Measurements from ENCODE around the gene MICU1.

- TF ChIP-seq TFDP1 (CRISPR knock-in tag; IDR thresholded peaks at IDR 0.05; ENCODE audit: borderline replicate concordance) (no peak), KAT7 (CRISPR knock-in tag; IDR thresholded peaks at IDR 0.05; ENCODE audit: borderline replicate concordance) (no peak), REPIN1 (CRISPR knock-in tag; IDR thresholded peaks at IDR 0.05; ENCODE audit: borderline replicate concordance, low read depth) (no peak), HNRNPLL (IDR thresholded peaks at IDR 0.05; ENCODE audit: low read depth, low read length, poor library complexity, severe bottlenecking) (no peak), CENPX (CRISPR knock-in tag; IDR thresholded peaks at IDR 0.05) (no peak), GPN1 (CRISPR knock-in tag; IDR thresholded peaks at IDR 0.05; ENCODE audit: borderline replicate concordance) (no peak)
- TF ChIP-seq, protein P1, sequence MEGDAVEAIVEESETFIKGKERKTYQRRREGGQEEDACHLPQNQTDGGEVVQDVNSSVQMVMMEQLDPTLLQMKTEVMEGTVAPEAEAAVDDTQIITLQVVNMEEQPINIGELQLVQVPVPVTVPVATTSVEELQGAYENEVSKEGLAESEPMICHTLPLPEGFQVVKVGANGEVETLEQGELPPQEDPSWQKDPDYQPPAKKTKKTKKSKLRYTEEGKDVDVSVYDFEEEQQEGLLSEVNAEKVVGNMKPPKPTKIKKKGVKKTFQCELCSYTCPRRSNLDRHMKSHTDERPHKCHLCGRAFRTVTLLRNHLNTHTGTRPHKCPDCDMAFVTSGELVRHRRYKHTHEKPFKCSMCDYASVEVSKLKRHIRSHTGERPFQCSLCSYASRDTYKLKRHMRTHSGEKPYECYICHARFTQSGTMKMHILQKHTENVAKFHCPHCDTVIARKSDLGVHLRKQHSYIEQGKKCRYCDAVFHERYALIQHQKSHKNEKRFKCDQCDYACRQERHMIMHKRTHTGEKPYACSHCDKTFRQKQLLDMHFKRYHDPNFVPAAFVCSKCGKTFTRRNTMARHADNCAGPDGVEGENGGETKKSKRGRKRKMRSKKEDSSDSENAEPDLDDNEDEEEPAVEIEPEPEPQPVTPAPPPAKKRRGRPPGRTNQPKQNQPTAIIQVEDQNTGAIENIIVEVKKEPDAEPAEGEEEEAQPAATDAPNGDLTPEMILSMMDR (CRISPR knock-in tag; IDR thresholded peaks at IDR 0.05): no peak
- TF ChIP-seq, protein P2, sequence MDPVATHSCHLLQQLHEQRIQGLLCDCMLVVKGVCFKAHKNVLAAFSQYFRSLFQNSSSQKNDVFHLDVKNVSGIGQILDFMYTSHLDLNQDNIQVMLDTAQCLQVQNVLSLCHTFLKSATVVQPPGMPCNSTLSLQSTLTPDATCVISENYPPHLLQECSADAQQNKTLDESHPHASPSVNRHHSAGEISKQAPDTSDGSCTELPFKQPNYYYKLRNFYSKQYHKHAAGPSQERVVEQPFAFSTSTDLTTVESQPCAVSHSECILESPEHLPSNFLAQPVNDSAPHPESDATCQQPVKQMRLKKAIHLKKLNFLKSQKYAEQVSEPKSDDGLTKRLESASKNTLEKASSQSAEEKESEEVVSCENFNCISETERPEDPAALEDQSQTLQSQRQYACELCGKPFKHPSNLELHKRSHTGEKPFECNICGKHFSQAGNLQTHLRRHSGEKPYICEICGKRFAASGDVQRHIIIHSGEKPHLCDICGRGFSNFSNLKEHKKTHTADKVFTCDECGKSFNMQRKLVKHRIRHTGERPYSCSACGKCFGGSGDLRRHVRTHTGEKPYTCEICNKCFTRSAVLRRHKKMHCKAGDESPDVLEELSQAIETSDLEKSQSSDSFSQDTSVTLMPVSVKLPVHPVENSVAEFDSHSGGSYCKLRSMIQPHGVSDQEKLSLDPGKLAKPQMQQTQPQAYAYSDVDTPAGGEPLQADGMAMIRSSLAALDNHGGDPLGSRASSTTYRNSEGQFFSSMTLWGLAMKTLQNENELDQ (CRISPR knock-in tag; IDR thresholded peaks at IDR 0.05; ENCODE audit: borderline replicate concordance): no peak
These were observed 116.6 kb downstream of the MICU1 start for GRCh38 chr10:72509206-72509799.

Data from HepG2 (cell line).